Transverse colon (tissue), 4 donors: ENCODE results near the gene ZBTB20. TPM values are rescaled to one million over a fixed set of nuclear protein-coding genes. Genes with fewer than 3 reads are reported as not detected.
A peak's percentile ranks its signal among the peaks of the same experiment; 100 is the strongest.

Experiments used
- DNase-seq: peaks from one replicate; pipeline ENCODE4 v3.0.0-alpha.2; 2019
- H3K27ac ChIP-seq, 4 donors: fragments of 200-600 bp; sonication (generic); 2 replicates each; pipeline ENCODE4 v1.5.1; 2016 to 2018; ENCODE audit warnings: inconsistent platforms in 4 of 4
- H3K27me3 ChIP-seq: fragments of 200-600 bp; sonication (generic); 2 replicates; pipeline ENCODE4 v1.5.1; 2017; ENCODE audit warnings: inconsistent platforms
- H3K36me3 ChIP-seq, 4 donors: fragments of 200-600 bp; sonication (generic); 2 replicates each; pipeline ENCODE4 v1.5.1; 2017 to 2019; ENCODE audit warnings: inconsistent platforms in 4 of 4
- H3K4me1 ChIP-seq, 4 donors: fragments of 200-600 bp; sonication (generic); 2 replicates each; pipeline ENCODE4 v1.5.1; 2017 to 2020; ENCODE audit warnings: inconsistent platforms in 4 of 4
- H3K4me3 ChIP-seq, 4 donors: fragments of 200-600 bp; sonication (generic); 1 replicate in 1 of 4; 2 replicates in 3 of 4; pipeline versions ENCODE4 v1.5.1 to v1.6.1; 2017 to 2019; ENCODE audit warnings: inconsistent platforms in 4 of 4
- H3K9me3 ChIP-seq, 2 donors: fragments of 200-600 bp; sonication (generic); 2 replicates each; pipeline ENCODE4 v1.5.1; 2017 to 2019; ENCODE audit warnings: inconsistent platforms in 2 of 2
- EP300 ChIP-seq: sonication (generic); formaldehyde crosslinking; IDR thresholded peaks from one replicate; pipeline ENCODE4 v1.6.1; 2017; ENCODE audit warnings: antibody characterized with exemption, low read depth
- POLR2A ChIP-seq: fragments of 450-650 bp; IDR thresholded peaks from one replicate; pipeline ENCODE4 v1.6.1; 2016; ENCODE audit warnings: antibody characterized with exemption, mild to moderate bottlenecking, moderate library complexity
- POLR2AphosphoS5 ChIP-seq, 3 donors: sonication (generic); formaldehyde crosslinking; IDR thresholded peaks; one replicate each; pipeline ENCODE4 v1.6.1; 2016; ENCODE audit warnings: antibody characterized with exemption in 3 of 3
- WGBS, 2 donors: methylation state at CpG; one replicate each; pipeline ENCODE4 v1.1.5; 2018; ENCODE audit warnings: low coverage in 1 of 2; 5-methylcytosine and 5-hydroxymethylcytosine counted together
- in situ Hi-C, 4 donors: fragments of 200-750 bp; cut with MboI; loops; one replicate each; pipeline versions ENCODE4 v1.15.0 to v1.15.1; 2017; ENCODE audit warnings: low sequenced_read_pairs in 3 of 4, low pct_ligation_motif_present in 1 of 4, low pct_unique_long_range_greater_than_20kb in 1 of 4
- intact Hi-C: fragments of 100-400 bp; cut with DNase I; formaldehyde crosslinking; loops from one replicate; pipeline ENCODE4 v1.15.1; 2023; ENCODE audit warnings: low total_unique reads
- total RNA-seq, 4 donors: library from RNA; depleted of rRNA; stranded (reverse); fragments of >200 nt; gene quantifications; one replicate each; pipeline ENCODE4 v1.1.0, GENCODE V29; 2016
- TF ChIP-seq, protein P1 (sequence below), 5 experiments: fragments of 200-600 bp in 3 of 5; fragments of 450-650 bp in 2 of 5; sonication (generic) in 3 of 5; IDR thresholded peaks; 1 replicate in 2 of 5; 2 replicates in 3 of 5; pipeline ENCODE4 v1.5.1; 2016 to 2017; ENCODE audit warnings: antibody characterized with exemption in 5 of 5, inconsistent platforms in 3 of 5, mild to moderate bottlenecking in 2 of 5, moderate library complexity in 1 of 5

The ZBTB20 gene
- total RNA-seq, 4 donors from 2014 or later, result 44.6 to 50.5 (median 46.4) TPM

DNA sequence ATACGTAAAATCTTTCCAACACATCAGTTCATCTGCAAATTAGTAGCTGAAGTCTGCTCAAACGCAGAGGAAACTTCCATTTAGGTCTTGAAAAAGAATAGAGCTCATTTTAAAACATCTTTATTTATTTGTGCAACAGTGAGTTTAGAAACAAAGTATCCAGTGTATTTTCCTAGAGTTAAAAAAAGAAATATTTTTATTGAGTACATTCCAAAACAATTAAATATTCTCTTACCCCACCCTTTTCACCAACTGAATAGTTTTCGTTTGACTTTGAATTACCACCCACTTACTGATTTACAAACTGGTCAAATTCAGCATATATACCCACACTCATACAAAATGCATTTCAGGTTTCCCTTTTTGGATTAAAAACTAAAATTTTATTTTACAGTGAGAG, 104.7 kb downstream of the ZBTB20 start:
- in situ Hi-C loops, result no loop called here
- Histone ChIP-seq H3K9me3 (no peaks in the 10 kb centered on the region), H3K4me3 (no peak overlapping the region), H3K27me3 (no peaks in the 10 kb centered on the region), H3K4me1 (no peaks in the 10 kb centered on the region), H3K36me3 (no peaks in the 10 kb centered on the region), H3K27ac (peak overlapping the region in 1 of 4 donors; percentile 19)
- no peak for DNase-seq
- 57 to 64% methylated on average over 3 of the region's 3 CpGs for WGBS, 2 donors
- TF ChIP-seq POLR2A (no peak), EP300 (no peak), POLR2AphosphoS5 (IDR thresholded peaks at IDR 0.05) (no peak)
- TF ChIP-seq, protein P1, sequence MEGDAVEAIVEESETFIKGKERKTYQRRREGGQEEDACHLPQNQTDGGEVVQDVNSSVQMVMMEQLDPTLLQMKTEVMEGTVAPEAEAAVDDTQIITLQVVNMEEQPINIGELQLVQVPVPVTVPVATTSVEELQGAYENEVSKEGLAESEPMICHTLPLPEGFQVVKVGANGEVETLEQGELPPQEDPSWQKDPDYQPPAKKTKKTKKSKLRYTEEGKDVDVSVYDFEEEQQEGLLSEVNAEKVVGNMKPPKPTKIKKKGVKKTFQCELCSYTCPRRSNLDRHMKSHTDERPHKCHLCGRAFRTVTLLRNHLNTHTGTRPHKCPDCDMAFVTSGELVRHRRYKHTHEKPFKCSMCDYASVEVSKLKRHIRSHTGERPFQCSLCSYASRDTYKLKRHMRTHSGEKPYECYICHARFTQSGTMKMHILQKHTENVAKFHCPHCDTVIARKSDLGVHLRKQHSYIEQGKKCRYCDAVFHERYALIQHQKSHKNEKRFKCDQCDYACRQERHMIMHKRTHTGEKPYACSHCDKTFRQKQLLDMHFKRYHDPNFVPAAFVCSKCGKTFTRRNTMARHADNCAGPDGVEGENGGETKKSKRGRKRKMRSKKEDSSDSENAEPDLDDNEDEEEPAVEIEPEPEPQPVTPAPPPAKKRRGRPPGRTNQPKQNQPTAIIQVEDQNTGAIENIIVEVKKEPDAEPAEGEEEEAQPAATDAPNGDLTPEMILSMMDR (IDR thresholded peaks at IDR 0.05), result no peak
- intact Hi-C loops, result no loop called here

DNA sequence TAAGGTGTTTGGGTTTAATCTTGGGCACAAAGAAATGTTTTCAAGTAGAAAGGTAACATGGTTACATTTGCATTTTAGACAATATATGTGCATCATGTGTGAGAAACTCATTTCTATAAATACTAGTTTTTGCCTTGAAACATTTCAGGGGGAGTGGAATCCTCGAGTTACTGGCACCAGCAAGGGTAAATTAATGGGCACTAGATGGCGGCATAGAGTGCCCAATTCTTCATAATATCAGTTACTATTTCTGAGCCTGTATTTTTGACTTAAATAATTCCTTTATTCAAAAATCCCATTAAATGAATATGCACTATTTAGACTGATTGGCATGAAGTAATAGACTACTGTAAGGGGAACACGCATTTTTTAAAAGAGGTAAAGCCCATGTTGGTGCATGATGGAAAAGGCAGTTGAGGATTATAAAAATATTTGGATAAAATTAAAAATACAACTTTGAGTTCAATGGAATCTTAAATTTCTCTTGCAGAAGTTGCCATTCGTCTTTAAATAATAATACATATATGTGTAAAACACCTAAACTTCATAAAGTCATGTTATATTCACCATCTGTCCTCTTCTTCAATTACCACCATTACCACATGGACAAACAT, 106.3 kb downstream of the ZBTB20 start:
- H3K4me1 ChIP-seq, result no peaks in the 10 kb centered on the region
- H3K36me3 ChIP-seq, result no peaks in the 10 kb centered on the region
- H3K27ac ChIP-seq, result no peak overlapping the region
- no peak overlapping the region for H3K4me3 ChIP-seq
- 30 to 49% methylated on average over 4 of the region's 4 CpGs for WGBS, 2 donors
- H3K27me3 ChIP-seq, result no peaks in the 10 kb centered on the region
- peak; percentile 20 for DNase-seq
- intact Hi-C loops, result no loop called here
- in situ Hi-C loops, result no loop called here
- no peak for TF ChIP-seq EP300
- no peak for TF ChIP-seq POLR2AphosphoS5 (IDR thresholded peaks at IDR 0.05)
- TF ChIP-seq, protein P1 (IDR thresholded peaks at IDR 0.05), result peak in 4 of 5 experiments; percentile 32 to 57 (median 46)
- TF ChIP-seq POLR2A, result no peak
- H3K9me3 ChIP-seq, result no peaks in the 10 kb centered on the region

DNA sequence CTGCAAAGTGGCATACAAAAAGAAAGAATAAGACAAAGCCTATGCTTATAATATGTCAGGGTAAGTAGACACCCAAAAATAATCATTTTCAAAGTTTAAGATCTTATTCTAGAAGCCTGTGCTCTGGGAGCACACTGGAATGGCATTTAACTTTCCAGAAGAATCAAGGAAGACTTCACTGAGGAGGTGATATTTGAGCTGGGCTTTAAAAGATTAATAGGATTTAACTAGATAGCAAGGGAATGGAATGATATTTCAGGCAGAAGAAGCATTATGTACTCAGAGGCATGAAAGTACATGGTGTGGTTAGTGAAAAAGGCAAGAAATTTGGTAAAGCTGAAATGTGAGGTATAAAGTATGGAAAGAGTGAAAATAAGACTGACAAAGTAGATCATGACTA, 106.8 kb downstream of the ZBTB20 start:
- H3K27me3 ChIP-seq, result no peaks in the 10 kb centered on the region
- H3K36me3 ChIP-seq, result no peaks in the 10 kb centered on the region
- no peak for DNase-seq
- TF ChIP-seq POLR2AphosphoS5 (IDR thresholded peaks at IDR 0.05) (no peak), EP300 (no peak), POLR2A (no peak)
- TF ChIP-seq, protein P1 (IDR thresholded peaks at IDR 0.05), result no peak
- intact Hi-C loops (no loop called here), in situ Hi-C loops (no loop called here)
- H3K9me3 ChIP-seq, result no peaks in the 10 kb centered on the region
- no peak overlapping the region for H3K27ac ChIP-seq
- no peak overlapping the region for H3K4me3 ChIP-seq
- H3K4me1 ChIP-seq, result no peaks in the 10 kb centered on the region

DNA sequence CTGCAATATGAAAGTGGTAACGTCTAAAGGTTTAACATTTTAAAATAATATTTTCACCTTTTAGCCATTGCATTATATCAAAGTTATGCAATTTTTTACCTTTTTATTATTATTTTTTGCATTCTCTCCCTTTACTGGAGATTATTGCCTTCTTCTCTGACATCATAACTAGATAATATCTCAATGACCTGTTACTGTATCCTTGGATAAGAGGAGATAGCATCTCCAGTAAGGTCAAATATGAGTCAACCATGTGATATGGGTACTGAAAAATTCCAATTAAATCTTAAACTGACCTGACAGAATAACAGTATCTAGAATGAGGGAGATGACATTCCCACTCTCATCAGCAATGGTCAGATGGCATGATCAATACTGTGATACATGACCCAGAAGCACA, 108.3 kb downstream of the ZBTB20 start:
- 93 to 100% methylated on average over 1 of the region's 1 CpG for WGBS, 2 donors
- TF ChIP-seq, protein P1 (IDR thresholded peaks at IDR 0.05), result no peak
- TF ChIP-seq EP300, result no peak
- no peak overlapping the region for H3K4me3 ChIP-seq
- H3K36me3 ChIP-seq, result no peaks in the 10 kb centered on the region
- DNase-seq, result no peak
- H3K4me1 ChIP-seq, result no peaks in the 10 kb centered on the region
- peaks cover 0 to 4% of the 10 kb centered on the region in 2 donors for H3K9me3 ChIP-seq
- no peaks in the 10 kb centered on the region for H3K27me3 ChIP-seq
- in situ Hi-C loops (no loop called here), intact Hi-C loops (no loop called here)
- no peak overlapping the region for H3K27ac ChIP-seq
